Subcutaneous adipose tissue (tissue), 4 donors: ENCODE results near the gene TKT. TPM values are rescaled to one million over a fixed set of nuclear protein-coding genes. Genes with fewer than 3 reads are reported as not detected.

Source experiments
- CTCF ChIP-seq: fragments of 450-650 bp; IDR thresholded peaks from one replicate; pipeline ENCODE4 v1.5.1; 2016; ENCODE audit warnings: low read depth, mild to moderate bottlenecking, control low read depth, antibody characterized with exemption, moderate library complexity
- small RNA-seq: library from RNA; depleted of rRNA; stranded (forward); fragments of <200 nt; gene quantifications from one replicate; pipeline ENCODE3, GENCODE V24; 2016
- total RNA-seq, 4 donors: library from RNA; depleted of rRNA; stranded (reverse); fragments of >200 nt; gene quantifications; one replicate each; pipeline ENCODE4 v1.1.0, GENCODE V29; 2016

The TKT gene
- total RNA-seq, 4 donors from 2014 or later, result 146 to 529 (median 287) TPM

GRCh38 chr3:53179580-53179979, 76.2 kb downstream of the TKT start:
- TF ChIP-seq CTCF, result no peak

GRCh38 chr3:53178246-53178645, 77.6 kb downstream of the TKT start:
- TF ChIP-seq CTCF, result no peak

- no peak for TF ChIP-seq CTCF
These were observed 79.9 kb downstream of the TKT start for GRCh38 chr3:53175613-53176540.

Small RNA genes within 50 kb of the gene (small RNA-seq; reads per million reads assigned to genes)
- 0.49 reads per million for gene RF00019

Other genes starting within 250 kb of the TKT start
- 10 to 100 TPM in 3 of 4 donors, 1 to 10 TPM in 1; 4.9 to 15.5 (median 12.2) TPM for gene SFMBT1, start 209.9 kb downstream of the TKT start, total RNA-seq
- gene RFT1, start 125.6 kb downstream of the TKT start, total RNA-seq, result 10 to 100 TPM in 2 of 4 donors, 1 to 10 TPM in 2; 8.1 to 12.7 (median 10.7) TPM
- gene PRKCD, start 94.8 kb downstream of the TKT start, total RNA-seq, result 10 to 100 TPM; 26.2 to 84.0 (median 48.0) TPM
- gene DCP1A, start 91.5 kb upstream of the TKT start, total RNA-seq, result 10 to 100 TPM; 19.0 to 24.3 (median 20.6) TPM
- gene CACNA1D, start 238.6 kb upstream of the TKT start, total RNA-seq, result under 1 TPM in 2 of 4 donors, not detected in 2; 0.85 to 0.88 TPM